Measurements from ENCODE around the gene ERC2. TPM values are rescaled to one million over a fixed set of nuclear protein-coding genes. Genes with fewer than 3 reads are reported as not detected.

ERC2 gene
- total RNA-seq, 1 experiment from 2014 or later = 0.90 TPM

- H3K27me3 ChIP-seq (replicated peaks; ENCODE audit: insufficient read depth, low read depth, low read length, poor library complexity) = no peaks in the 10 kb centered on the region
- DNase-seq (ENCODE audit: low spot score) = no peak
- POLR2A ChIA-PET (ENCODE audit: low non-redundant PET) = no interaction called here
- H3K36me3 ChIP-seq (ENCODE audit: insufficient read depth, low read length, poor library complexity, severe bottlenecking) = no peaks in the 10 kb centered on the region
- no peak overlapping the region for H3K27ac ChIP-seq (ENCODE audit: low read depth, low read length, poor library complexity, severe bottlenecking)
- no peaks in the 10 kb centered on the region for H3K9me3 ChIP-seq (ENCODE audit: low read depth, low read length, poor library complexity, severe bottlenecking)
- CTCF ChIA-PET = no interaction called here
- intact Hi-C loops (cut with micrococcal nuclease; ENCODE audit: unreplicated experiment) = no loop called here
- TF ChIP-seq CTCF (conservative IDR thresholded peaks at IDR 0.05; ENCODE audit: low read depth, low read length) (no peak), EZH2 (IDR thresholded peaks at IDR 0.05; ENCODE audit: borderline replicate concordance, low read depth, low read length, poor library complexity, severe bottlenecking) (no peak)
- H3K4me3 ChIP-seq (ENCODE audit: low read depth, low read length, poor library complexity, severe bottlenecking) = no peak overlapping the region
- BruUV-seq (replicated peaks) = no TSS peak
- no peaks in the 10 kb centered on the region for H3K4me1 ChIP-seq (ENCODE audit: insufficient read depth, low read length, poor library complexity, severe bottlenecking)
Observed at GRCh38 chr3:56086355-56086754, 381.9 kb downstream of the ERC2 start.

GRCh38 chr3:56081246-56081645, 387.0 kb downstream of the ERC2 start:
- Histone ChIP-seq H3K36me3 (ENCODE audit: insufficient read depth, low read length, poor library complexity, severe bottlenecking) (no peaks in the 10 kb centered on the region), H3K4me1 (ENCODE audit: insufficient read depth, low read length, poor library complexity, severe bottlenecking) (no peaks in the 10 kb centered on the region), H3K4me3 (ENCODE audit: low read depth, low read length, poor library complexity, severe bottlenecking) (no peak overlapping the region), H3K27me3 (replicated peaks; ENCODE audit: insufficient read depth, low read depth, low read length, poor library complexity) (no peaks in the 10 kb centered on the region), H3K27ac (ENCODE audit: low read depth, low read length, poor library complexity, severe bottlenecking) (no peak overlapping the region), H3K9me3 (ENCODE audit: low read depth, low read length, poor library complexity, severe bottlenecking) (no peaks in the 10 kb centered on the region)
- TF ChIP-seq EZH2 (IDR thresholded peaks at IDR 0.05; ENCODE audit: borderline replicate concordance, low read depth, low read length, poor library complexity, severe bottlenecking) (no peak), CTCF (conservative IDR thresholded peaks at IDR 0.05; ENCODE audit: low read depth, low read length) (no peak)
- no TSS peak for BruUV-seq (replicated peaks)
- intact Hi-C loops (cut with micrococcal nuclease; ENCODE audit: unreplicated experiment) = no loop called here
- POLR2A ChIA-PET (ENCODE audit: low non-redundant PET) = no interaction called here
- DNase-seq (ENCODE audit: low spot score) = no peak
- CTCF ChIA-PET = no interaction called here

GRCh38 chr3:56076746-56077145, 391.5 kb downstream of the ERC2 start:
- no peak for DNase-seq (ENCODE audit: low spot score)
- no peaks in the 10 kb centered on the region for H3K9me3 ChIP-seq (ENCODE audit: low read depth, low read length, poor library complexity, severe bottlenecking)
- TF ChIP-seq EZH2 (IDR thresholded peaks at IDR 0.05; ENCODE audit: borderline replicate concordance, low read depth, low read length, poor library complexity, severe bottlenecking) (no peak), CTCF (conservative IDR thresholded peaks at IDR 0.05; ENCODE audit: low read depth, low read length) (no peak)
- no peaks in the 10 kb centered on the region for H3K27me3 ChIP-seq (replicated peaks; ENCODE audit: insufficient read depth, low read depth, low read length, poor library complexity)
- H3K27ac ChIP-seq (ENCODE audit: low read depth, low read length, poor library complexity, severe bottlenecking) = no peak overlapping the region
- no peak overlapping the region for H3K4me3 ChIP-seq (ENCODE audit: low read depth, low read length, poor library complexity, severe bottlenecking)
- H3K36me3 ChIP-seq (ENCODE audit: insufficient read depth, low read length, poor library complexity, severe bottlenecking) = no peaks in the 10 kb centered on the region
- BruUV-seq (replicated peaks) = no TSS peak
- H3K4me1 ChIP-seq (ENCODE audit: insufficient read depth, low read length, poor library complexity, severe bottlenecking) = no peaks in the 10 kb centered on the region
- POLR2A ChIA-PET (ENCODE audit: low non-redundant PET) = no interaction called here
- CTCF ChIA-PET = no interaction called here
- intact Hi-C loops (cut with micrococcal nuclease; ENCODE audit: unreplicated experiment) = no loop called here

All from A673 (cell line).